ENCODE measurements around the gene YOD1. TPM values are rescaled to one million over a fixed set of nuclear protein-coding genes. Genes with fewer than 3 reads are reported as not detected.
A peak's percentile ranks its signal among the peaks of the same experiment; 100 is the strongest.

YOD1 gene
- total and polyA plus RNA-seq, 8 donors: 1.1 to 4.0 (median 2.3) TPM

GRCh38 chr1:207089627-207090355 is 38.8 kb upstream of the YOD1 start:
- WGBS, 2 donors: 96% methylated on average over 17 of the region's 17 CpGs
- ATAC-seq (peak in 2 of 4 donors; percentile 5 to 11), FAIRE-seq (no peak), DNase-seq (no peak)
- no peak for TF ChIP-seq CTCF (IDR thresholded peaks at IDR 0.05)
- intact Hi-C loops (cut with DNase I): loop anchor here in 2 of 3 donors (5.0 to 10.0 kb wide), 3 partner anchors 235 to 315 kb away; partner anchors contain the start of gene CD55 (in 1 of the 2)
- no peaks in the 10 kb centered on the region for H3K36me3 ChIP-seq
- H3K27me3 ChIP-seq: no peaks in the 10 kb centered on the region
- H3K27ac ChIP-seq: peak overlapping the region in 3 of 4 donors; percentile 51 to 80 (median 53)
- H3K4me3 ChIP-seq: no peak overlapping the region
- peaks cover 9 to 34% (median 15%) of the 10 kb centered on the region in 3 donors for H3K4me1 ChIP-seq
- no peaks in the 10 kb centered on the region for H3K9me3 ChIP-seq

DNA sequence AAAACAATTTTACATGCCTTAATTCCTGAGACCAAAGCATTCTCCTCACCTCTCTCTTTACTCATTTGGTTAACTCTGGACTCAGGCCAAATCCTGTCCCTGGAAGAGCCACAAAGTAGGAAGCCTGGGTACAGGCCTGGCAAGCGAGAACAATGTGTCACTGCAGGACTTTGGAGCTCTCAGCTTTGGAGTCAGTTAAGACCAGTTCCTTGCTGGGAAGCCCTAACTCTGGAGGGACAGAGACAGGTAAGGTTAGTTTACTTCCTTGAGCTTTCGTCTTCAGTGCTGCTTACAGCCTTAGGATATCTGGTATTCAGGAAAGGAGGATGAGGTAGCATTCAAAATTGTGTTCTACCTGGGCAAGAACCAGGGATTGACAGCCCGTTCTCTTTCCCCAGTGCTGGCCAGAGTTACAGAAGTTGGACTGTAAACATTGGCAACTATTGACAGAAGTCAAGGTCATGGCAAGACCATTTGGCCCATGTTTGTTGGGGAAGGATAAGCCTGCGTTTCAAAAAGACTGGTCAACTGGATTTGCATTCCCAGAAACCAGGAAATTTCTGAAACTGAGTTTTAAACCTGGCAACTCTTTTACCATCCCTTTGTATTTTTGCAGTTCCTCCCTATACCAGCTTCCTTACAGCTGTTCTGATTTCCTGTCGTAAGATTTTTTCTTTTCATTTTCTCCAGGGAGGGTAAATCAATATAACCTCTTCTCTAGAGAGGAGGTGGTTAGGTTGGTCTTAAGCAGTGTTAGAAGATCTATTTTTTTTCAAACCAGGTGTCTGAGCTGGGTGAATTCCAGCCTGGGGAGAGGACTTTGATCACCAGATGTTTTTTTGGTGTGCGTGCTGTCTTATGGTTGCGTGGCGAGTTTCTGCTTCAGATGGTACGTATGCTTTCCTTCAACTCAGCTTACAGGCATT is 38.0 kb upstream of the YOD1 start, which contains the start of gene C4BPB:
C4BPB (plus strand) TSS at position 160 of the 926 bp plus-strand sequence; CDS start at position 832, 672 bp downstream.
- intact Hi-C loops (cut with DNase I): loop anchor here in 2 of 3 donors (5.0 to 10.0 kb wide), 3 partner anchors 236 to 316 kb away; partner anchors contain the start of gene CD55 (in 1 of the 2)
- 33 to 42% methylated on average over 9 of the region's 9 CpGs for WGBS, 2 donors
- no peak within 1 kb of the TSS for H3K4me3 ChIP-seq

GRCh38 chr1:207088161-207088560 is 37.2 kb upstream of the YOD1 start:
- WGBS, 2 donors: 51 to 64% methylated on average over 2 of the region's 2 CpGs
- Histone ChIP-seq H3K36me3 (no peaks in the 10 kb centered on the region), H3K4me3 (no peak overlapping the region), H3K27me3 (no peaks in the 10 kb centered on the region), H3K4me1 (peaks cover 9 to 35% (median 15%) of the 10 kb centered on the region in 3 donors), H3K27ac (peak overlapping the region in 2 of 4 donors; percentile 51 to 80), H3K9me3 (no peaks in the 10 kb centered on the region)
- no peak for ATAC-seq
- intact Hi-C loops (cut with DNase I): loop anchor here in 2 of 3 donors (5.0 to 10.0 kb wide), 3 partner anchors 237 to 317 kb away; partner anchors contain the start of gene CD55 (in 1 of the 2)
- no peak for TF ChIP-seq CTCF (IDR thresholded peaks at IDR 0.05)
- FAIRE-seq: no peak
- no peak for DNase-seq

More for the DNA sequence above, 38.0 kb upstream of the YOD1 start, which contains the start of gene C4BPB:
- FAIRE-seq (no peak), ATAC-seq (peak; percentile 81 to 88 (median 86)), DNase-seq (peak in 4 of 6 donors; percentile 48 to 68 (median 54))
- Histone ChIP-seq H3K27me3 (no peaks in the 10 kb centered on the region), H3K9me3 (no peaks in the 10 kb centered on the region), H3K27ac (peak within 1 kb of the TSS in 3 of 4 donors; percentile 51 to 80 (median 53)), H3K4me1 (peaks cover 9 to 35% (median 15%) of the 10 kb centered on the region in 3 donors), H3K36me3 (no peaks in the 10 kb centered on the region)
- TF ChIP-seq CTCF (IDR thresholded peaks at IDR 0.05): no peak

DNA sequence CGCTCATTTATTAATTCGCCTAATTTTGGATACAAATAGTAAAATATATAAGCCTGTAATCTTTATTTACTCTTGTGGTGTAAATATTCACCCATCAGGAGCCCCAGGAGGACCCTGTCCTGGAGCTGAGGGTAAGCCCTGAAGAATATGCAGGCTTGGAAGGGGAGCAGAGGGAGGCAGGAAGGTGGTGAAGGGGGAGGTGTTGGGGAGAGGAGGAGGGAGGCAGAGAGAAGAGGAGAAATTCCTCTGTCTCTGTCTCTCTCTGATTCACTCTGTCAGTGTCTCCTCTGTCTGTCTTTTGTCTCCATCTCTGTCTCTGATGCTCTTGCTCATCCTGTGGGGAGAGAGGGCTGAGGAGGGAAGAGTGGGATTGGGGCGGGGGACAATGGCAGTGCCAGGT is 34.9 kb upstream of the YOD1 start:
- TF ChIP-seq CTCF (IDR thresholded peaks at IDR 0.05): no peak
- Histone ChIP-seq H3K9me3 (no peaks in the 10 kb centered on the region), H3K4me3 (no peak overlapping the region), H3K4me1 (peaks cover 9 to 32% (median 15%) of the 10 kb centered on the region in 3 donors), H3K27me3 (no peaks in the 10 kb centered on the region), H3K36me3 (no peaks in the 10 kb centered on the region), H3K27ac (no peak overlapping the region)
- intact Hi-C loops (cut with DNase I): loop anchor here in 2 of 3 donors (5.0 to 10.0 kb wide), 3 partner anchors 239 to 319 kb away; partner anchors contain the start of gene CD55 (in 1 of the 2)
- ATAC-seq (no peak), DNase-seq (no peak), FAIRE-seq (no peak)
- WGBS, 2 donors: 58 to 66% methylated on average over 3 of the region's 3 CpGs
